Measurements from ENCODE around the gene ISCA1.
A peak's percentile ranks its signal among the peaks of the same experiment; 100 is the strongest.
"Not testable (repeated sequence)": the region's sequence is repeated elsewhere in the genome, so short reads cannot be mapped to it uniquely, and the experiment has no call there.

Gene ISCA1

GRCh38 chr9:86282077-86282978 is at the start of gene ISCA1:
TSS of gene ISCA1 (minus strand) at chr9:86282538. CDS start at chr9:86282458, 80 bp downstream.
- DNase-seq: peak; percentile 50 to 99 (median 92)

- no peak for DNase-seq
Measured at GRCh38 chr9:86330186-86330585, 47.8 kb upstream of the ISCA1 start.

GRCh38 chr9:86329649-86330048 is 47.3 kb upstream of the ISCA1 start:
- no peak for DNase-seq

- no peak for DNase-seq
Measured at GRCh38 chr9:86328156-86328555, 45.8 kb upstream of the ISCA1 start.

- DNase-seq: peak in 5 of 56 donors; percentile 3 to 27 (median 8)
Measured at GRCh38 chr9:86326536-86326935, 44.2 kb upstream of the ISCA1 start.

GRCh38 chr9:86324901-86325300 is 42.6 kb upstream of the ISCA1 start:
- DNase-seq: no peak

GRCh38 chr9:86324308-86324707 is 42.0 kb upstream of the ISCA1 start:
- peak in 2 of 56 donors; percentile 10 to 23 for DNase-seq

GRCh38 chr9:86322973-86323644 is 40.8 kb upstream of the ISCA1 start:
- DNase-seq: no peak

GRCh38 chr9:86321373-86321772 is 39.0 kb upstream of the ISCA1 start:
- DNase-seq: no peak

GRCh38 chr9:86318187-86318586 is 35.8 kb upstream of the ISCA1 start:
- no peak for DNase-seq

GRCh38 chr9:86315078-86315477 is 32.7 kb upstream of the ISCA1 start:
- no peak for DNase-seq

GRCh38 chr9:86312959-86313358 is 30.6 kb upstream of the ISCA1 start:
- not testable (repeated sequence) for DNase-seq

- no peak for DNase-seq
Measured at GRCh38 chr9:86308687-86309086, 26.3 kb upstream of the ISCA1 start.

- DNase-seq: no peak
Measured at GRCh38 chr9:86304236-86304730, 21.9 kb upstream of the ISCA1 start.

GRCh38 chr9:86303316-86303975 is 21.1 kb upstream of the ISCA1 start:
- no peak for DNase-seq

GRCh38 chr9:86301686-86302085 is 19.3 kb upstream of the ISCA1 start:
- DNase-seq: no peak

- no peak for DNase-seq
Measured at GRCh38 chr9:86300701-86301100, 18.4 kb upstream of the ISCA1 start.

- peak in 1 of 56 donors; percentile 7 for DNase-seq
Measured at GRCh38 chr9:86298873-86299272, 16.5 kb upstream of the ISCA1 start.

- not testable (repeated sequence) for DNase-seq
Measured at GRCh38 chr9:86290341-86290740, 8.0 kb upstream of the ISCA1 start.

GRCh38 chr9:86288499-86289198 is 6.3 kb upstream of the ISCA1 start:
- no peak for DNase-seq

GRCh38 chr9:86287013-86287412 is 4.7 kb upstream of the ISCA1 start:
- peak in 7 of 56 donors; percentile 9 to 30 (median 15) for DNase-seq
